ENCODE measurements around the gene ZNF484.

DNA sequence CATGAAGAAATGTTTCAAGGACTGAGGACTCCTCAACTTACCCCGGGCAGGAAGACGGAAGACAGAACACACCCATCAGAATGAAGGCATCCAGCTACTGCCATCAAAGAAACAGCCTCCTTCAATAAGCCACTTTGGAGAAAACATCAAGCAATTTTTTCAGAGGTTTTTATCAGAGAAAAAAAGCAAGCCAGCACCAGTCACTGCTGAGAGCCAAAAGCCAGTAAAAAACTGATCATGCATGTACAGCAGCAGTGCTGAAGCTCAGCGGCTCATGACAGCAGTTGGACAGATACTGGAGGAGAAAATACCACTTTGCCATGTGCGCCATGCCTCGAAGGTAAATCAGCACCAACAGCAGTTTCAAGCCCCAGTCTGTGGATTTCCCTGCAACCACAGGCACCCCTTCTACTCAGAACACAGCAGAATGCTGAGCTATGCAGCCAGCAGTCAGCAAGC is 10.1 kb upstream of the ZNF484 start:
- TF ChIP-seq, protein P1, sequence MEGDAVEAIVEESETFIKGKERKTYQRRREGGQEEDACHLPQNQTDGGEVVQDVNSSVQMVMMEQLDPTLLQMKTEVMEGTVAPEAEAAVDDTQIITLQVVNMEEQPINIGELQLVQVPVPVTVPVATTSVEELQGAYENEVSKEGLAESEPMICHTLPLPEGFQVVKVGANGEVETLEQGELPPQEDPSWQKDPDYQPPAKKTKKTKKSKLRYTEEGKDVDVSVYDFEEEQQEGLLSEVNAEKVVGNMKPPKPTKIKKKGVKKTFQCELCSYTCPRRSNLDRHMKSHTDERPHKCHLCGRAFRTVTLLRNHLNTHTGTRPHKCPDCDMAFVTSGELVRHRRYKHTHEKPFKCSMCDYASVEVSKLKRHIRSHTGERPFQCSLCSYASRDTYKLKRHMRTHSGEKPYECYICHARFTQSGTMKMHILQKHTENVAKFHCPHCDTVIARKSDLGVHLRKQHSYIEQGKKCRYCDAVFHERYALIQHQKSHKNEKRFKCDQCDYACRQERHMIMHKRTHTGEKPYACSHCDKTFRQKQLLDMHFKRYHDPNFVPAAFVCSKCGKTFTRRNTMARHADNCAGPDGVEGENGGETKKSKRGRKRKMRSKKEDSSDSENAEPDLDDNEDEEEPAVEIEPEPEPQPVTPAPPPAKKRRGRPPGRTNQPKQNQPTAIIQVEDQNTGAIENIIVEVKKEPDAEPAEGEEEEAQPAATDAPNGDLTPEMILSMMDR (conservative IDR thresholded peaks at IDR 0.05; ENCODE audit: low read depth, low read length): no peak
- TF ChIP-seq EZH2phosphoT487 (IDR thresholded peaks at IDR 0.05; ENCODE audit: borderline replicate concordance, low read length) (no peak), EZH2 (IDR thresholded peaks at IDR 0.05; ENCODE audit: low read length, unreplicated experiment) (no peak)
